HCT116 (cell line): ENCODE data around the gene SEMA3F. TPM values are rescaled to one million over a fixed set of nuclear protein-coding genes. Genes with fewer than 3 reads are reported as not detected.

Experiments
- ATAC-seq: fragments of 200-7000 bp; cut with Tn5 transposase; 2 replicates; pipeline ENCODE4 v1.9.1; 2020; ENCODE audit warnings: mild to moderate bottlenecking, moderate library complexity
- BruUV-seq: library from RNA; stranded (reverse); fragments of 400-500 nt; replicated peaks from 2 replicates; lab custom pipeline; 2021; lab: Mats Ljungman, UMichigan
- CTCF ChIA-PET: fragments of 300-600 bp; sonication (Branson Sonifier 250); formaldehyde crosslinking; loops from one replicate; lab custom pipeline; 2021; ENCODE audit warnings: antibody characterized with exemption; lab: Charles Lee
- POLR2A ChIA-PET: fragments of 300-600, 350-600 bp; sonication (Branson Sonifier 250); formaldehyde crosslinking; loops from one replicate; lab custom pipeline; 2021; ENCODE audit warnings: antibody characterized with exemption; lab: Charles Lee
- RAD21 ChIA-PET, 2 experiments: fragments of 300-600 bp; sonication (Branson Sonifier 250); formaldehyde crosslinking; loops; one replicate each; lab custom pipeline; 2023; ENCODE audit warnings: low total read pairs in 2 of 2; ENCODE audit not compliant: uncharacterized antibody in 2 of 2, unreplicated experiment in 2 of 2, low non-redundant PET in 1 of 2; lab: Charles Lee
- DNase-seq: peaks from one replicate; pipeline ENCODE4 v3.0.0-alpha.2; 2010; ENCODE audit warnings: low read depth, low spot score
- H2AFZ ChIP-seq: fragments of 200-600 bp; shearing (Covaris generic), sonication (generic); 2 replicates; pipeline ENCODE4 v1.6.1; 2017; ENCODE audit warnings: low read depth, mixed run types, mixed read lengths, antibody characterized with exemption, low read length; ENCODE audit not compliant: poor library complexity, severe bottlenecking
- H3K27ac ChIP-seq: 2 replicates; pipeline ENCODE4 v1.5.1; 2012; ENCODE audit warnings: low read depth, low read length
- H3K27me3 ChIP-seq: fragments of 200-600 bp; sonication (generic); 2 replicates; pipeline ENCODE4 v1.6.1; 2016; ENCODE audit warnings: mixed run types, low read length, mixed read lengths; ENCODE audit not compliant: insufficient read depth
- H3K36me3 ChIP-seq, 2 experiments: fragments of 200-500 bp in 1 of 2; fragments of 200-600 bp in 1 of 2; sonication (Bioruptor generic) in 1 of 2; sonication (generic) in 1 of 2; 2 replicates each; pipeline versions ENCODE4 v1.5.1 to v1.6.1; 2014 to 2016; ENCODE audit warnings: low read length in 2 of 2, inconsistent platforms in 1 of 2, mixed read lengths in 1 of 2, mixed run types in 1 of 2; ENCODE audit not compliant: insufficient read depth in 2 of 2, control insufficient read depth in 1 of 2
- H3K4me1 ChIP-seq, 2 experiments: fragments of 200-600 bp in 1 of 2; sonication (generic) in 1 of 2; 2 replicates each; pipeline versions ENCODE4 v1.5.1 to v1.6.1; 2012 to 2017; ENCODE audit warnings: low read length in 2 of 2, inconsistent platforms in 1 of 2, mild to moderate bottlenecking in 1 of 2, mixed read lengths in 1 of 2, mixed run types in 1 of 2, moderate library complexity in 1 of 2; ENCODE audit not compliant: insufficient read depth in 2 of 2, control insufficient read depth in 1 of 2
- H3K4me2 ChIP-seq: fragments of 200-600 bp; sonication (generic); 2 replicates; pipeline ENCODE4 v1.6.1; 2017; ENCODE audit warnings: mixed run types, low read length, mixed read lengths
- H3K4me3 ChIP-seq, 2 experiments: fragments of 200-600 bp in 1 of 2; sonication (generic) in 1 of 2; replicated peaks in 1 of 2; 2 replicates each; pipeline ENCODE4 v1.5.1; 2011 to 2016; ENCODE audit warnings: low read length in 2 of 2, control low read depth in 1 of 2, low read depth in 1 of 2, mild to moderate bottlenecking in 1 of 2, mixed read lengths in 1 of 2, mixed run types in 1 of 2
- H3K79me2 ChIP-seq: fragments of 200-600 bp; sonication (generic); 2 replicates; pipeline ENCODE4 v1.6.1; 2017; ENCODE audit warnings: mild to moderate bottlenecking, mixed run types, low read length, moderate library complexity, mixed read lengths; ENCODE audit not compliant: insufficient read depth
- H3K9ac ChIP-seq: fragments of 200-600 bp; sonication (generic); 2 replicates; pipeline ENCODE4 v1.6.1; 2016; ENCODE audit warnings: low read length, mixed read lengths
- H3K9me2 ChIP-seq: fragments of 200-600 bp; sonication (generic), shearing (Covaris generic); 2 replicates; pipeline ENCODE4 v1.6.1; 2017; ENCODE audit warnings: mixed run types, mild to moderate bottlenecking, moderate library complexity; ENCODE audit not compliant: insufficient read depth
- H3K9me3 ChIP-seq, 2 experiments: fragments of 200-500 bp in 1 of 2; fragments of 200-600 bp in 1 of 2; sonication (Bioruptor generic) in 1 of 2; sonication (generic) in 1 of 2; 2 replicates each; pipeline ENCODE4 v1.6.1; 2014 to 2017; ENCODE audit warnings: low read length in 2 of 2, mixed read lengths in 2 of 2, inconsistent platforms in 1 of 2, low read depth in 1 of 2, mild to moderate bottlenecking in 1 of 2, mixed run types in 1 of 2, moderate library complexity in 1 of 2; ENCODE audit not compliant: control insufficient read depth in 1 of 2, insufficient read depth in 1 of 2
- H4K20me1 ChIP-seq: fragments of 200-600 bp; sonication (generic), shearing (Covaris generic); 2 replicates; pipeline ENCODE4 v1.6.1; 2017; ENCODE audit warnings: mixed run types, mild to moderate bottlenecking, moderate library complexity; ENCODE audit not compliant: insufficient read depth
- CBX3 ChIP-seq: IDR thresholded peaks from 2 replicates; pipeline ENCODE4 v1.6.1; 2012; ENCODE audit warnings: low read depth
- EGR1 ChIP-seq: IDR thresholded peaks from 2 replicates; pipeline ENCODE4 v1.6.1; 2012; ENCODE audit warnings: low read depth
- ELF1 ChIP-seq: IDR thresholded peaks from 2 replicates; pipeline ENCODE4 v1.6.1; 2012; ENCODE audit warnings: low read depth, borderline replicate concordance
- EZH2 ChIP-seq: fragments of 200-600 bp; sonication (generic); IDR thresholded peaks from 2 replicates; pipeline ENCODE4 v1.6.1; 2017; ENCODE audit warnings: antibody characterized with exemption, mixed run types
- EZH2phosphoT487 ChIP-seq: fragments of 200-600 bp; IDR thresholded peaks from 2 replicates; pipeline ENCODE4 v1.6.1; 2018; ENCODE audit warnings: antibody characterized with exemption, borderline replicate concordance
- FOSL1 ChIP-seq: IDR thresholded peaks from 2 replicates; pipeline ENCODE4 v1.6.1; 2012; ENCODE audit warnings: low read depth
- JUND ChIP-seq: IDR thresholded peaks from 2 replicates; pipeline ENCODE4 v1.6.1; 2012
- POLR2A ChIP-seq: IDR thresholded peaks from 2 replicates; pipeline ENCODE4 v1.7.0; 2011; ENCODE audit warnings: borderline replicate concordance; ENCODE audit not compliant: insufficient read depth, insufficient read length; ENCODE audit errors: extremely low read depth
- POLR2AphosphoS5 ChIP-seq: IDR thresholded peaks from 2 replicates; pipeline ENCODE4 v1.6.1; 2011; ENCODE audit warnings: mild to moderate bottlenecking, low read depth, low read length, moderate library complexity
- RAD21 ChIP-seq: IDR thresholded peaks from 2 replicates; pipeline ENCODE4 v1.6.1; 2012; ENCODE audit warnings: low read depth, mild to moderate bottlenecking
- SIN3A ChIP-seq: IDR thresholded peaks from 2 replicates; pipeline ENCODE4 v1.6.1; 2012; ENCODE audit warnings: low read depth
- SP1 ChIP-seq: IDR thresholded peaks from 2 replicates; pipeline ENCODE4 v1.6.1; 2012; ENCODE audit warnings: low read depth
- SRF ChIP-seq: IDR thresholded peaks from 2 replicates; pipeline ENCODE4 v1.6.1; 2012; ENCODE audit warnings: low read depth
- TCF7L2 ChIP-seq: IDR thresholded peaks from 2 replicates; pipeline ENCODE4 v1.7.0; 2011; ENCODE audit warnings: borderline replicate concordance, inconsistent platforms; ENCODE audit not compliant: insufficient read depth, insufficient read length; ENCODE audit errors: extremely low read depth
- YY1 ChIP-seq: IDR thresholded peaks from 2 replicates; pipeline ENCODE4 v1.6.1; 2011; ENCODE audit warnings: low read length, low read depth, moderate library complexity, mild to moderate bottlenecking; ENCODE audit not compliant: insufficient replicate concordance; ENCODE audit errors: extremely low read depth
- ZFX ChIP-seq: fragments of 450-650 bp; IDR thresholded peaks from 2 replicates; pipeline ENCODE4 v1.6.1; 2017
- ZNF274 ChIP-seq: fragments of 200-500 bp; sonication (Bioruptor generic); IDR thresholded peaks from 2 replicates; pipeline ENCODE4 v1.6.1; 2014; ENCODE audit warnings: mild to moderate bottlenecking, low read depth, low read length, inconsistent platforms
- intact Hi-C: fragments of 100-400 bp; cut with micrococcal nuclease; formaldehyde crosslinking; loops from 2 replicates; pipeline ENCODE4 v1.10.0; 2022
- total RNA-seq: library from RNA; stranded (reverse); gene quantifications from one replicate; pipeline ENCODE4 v1.2.1, GENCODE V29; 2021; ENCODE audit not compliant: unreplicated experiment
- TF ChIP-seq, protein P1 (sequence below): IDR thresholded peaks from 2 replicates; pipeline ENCODE4 v1.6.1; 2012; ENCODE audit warnings: low read depth
- TF ChIP-seq, protein P2 (sequence below), 3 experiments: fragments of 200-600 bp in 1 of 3; sonication (generic) in 1 of 3; IDR thresholded peaks in 2 of 3; conservative IDR thresholded peaks in 1 of 3; 2 replicates each; pipeline ENCODE4 v1.5.1; 2012 to 2017; ENCODE audit warnings: low read depth in 2 of 3, low read length in 2 of 3, antibody characterized with exemption in 1 of 3, borderline replicate concordance in 1 of 3, control low read depth in 1 of 3, mild to moderate bottlenecking in 1 of 3, mixed read lengths in 1 of 3, mixed run types in 1 of 3, moderate library complexity in 1 of 3; ENCODE audit not compliant: insufficient read depth in 1 of 3
- TF ChIP-seq, protein P3 (sequence below): IDR thresholded peaks from 2 replicates; pipeline ENCODE4 v1.6.1; 2012

Gene SEMA3F
- total RNA-seq, 1 experiment from 2014 or later: 15.7 TPM

DNA sequence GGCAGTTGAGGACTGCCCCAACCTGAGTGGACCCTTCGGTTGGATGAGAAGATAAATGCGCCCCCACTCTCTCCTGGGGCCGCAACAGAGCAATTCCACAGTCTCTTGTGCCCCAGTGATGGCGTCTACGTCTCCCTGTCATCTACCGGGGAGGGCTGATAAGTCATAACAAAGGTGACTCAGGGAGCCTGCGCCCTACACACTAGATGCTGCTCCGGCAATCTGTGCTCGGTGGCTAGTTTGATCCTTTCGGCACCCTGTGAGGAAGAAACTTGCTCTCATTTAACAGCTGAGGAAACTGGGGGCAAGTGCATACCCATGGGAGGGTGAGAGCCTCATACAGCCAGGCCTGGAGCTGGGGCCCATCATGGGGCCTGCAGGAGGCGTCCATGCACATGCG lies 14.1 kb upstream of the SEMA3F start:
- ChIA-PET CTCF (no interaction called here), RAD21 (no interaction called here)
- no peaks in the 10 kb centered on the region for H3K27me3 ChIP-seq

More for the DNA sequence above, 14.1 kb upstream of the SEMA3F start:
- no peaks in the 10 kb centered on the region for H4K20me1 ChIP-seq
- ATAC-seq: no peak
- no peaks in the 10 kb centered on the region for H3K9me3 ChIP-seq
- no peak overlapping the region for H3K4me3 ChIP-seq
- no peaks in the 10 kb centered on the region for H3K36me3 ChIP-seq
- no peak overlapping the region for H3K9ac ChIP-seq
- no peak overlapping the region for H2AFZ ChIP-seq
- H3K9me2 ChIP-seq: no peaks in the 10 kb centered on the region
- H3K4me1 ChIP-seq: no peaks in the 10 kb centered on the region
- TF ChIP-seq, protein P1, sequence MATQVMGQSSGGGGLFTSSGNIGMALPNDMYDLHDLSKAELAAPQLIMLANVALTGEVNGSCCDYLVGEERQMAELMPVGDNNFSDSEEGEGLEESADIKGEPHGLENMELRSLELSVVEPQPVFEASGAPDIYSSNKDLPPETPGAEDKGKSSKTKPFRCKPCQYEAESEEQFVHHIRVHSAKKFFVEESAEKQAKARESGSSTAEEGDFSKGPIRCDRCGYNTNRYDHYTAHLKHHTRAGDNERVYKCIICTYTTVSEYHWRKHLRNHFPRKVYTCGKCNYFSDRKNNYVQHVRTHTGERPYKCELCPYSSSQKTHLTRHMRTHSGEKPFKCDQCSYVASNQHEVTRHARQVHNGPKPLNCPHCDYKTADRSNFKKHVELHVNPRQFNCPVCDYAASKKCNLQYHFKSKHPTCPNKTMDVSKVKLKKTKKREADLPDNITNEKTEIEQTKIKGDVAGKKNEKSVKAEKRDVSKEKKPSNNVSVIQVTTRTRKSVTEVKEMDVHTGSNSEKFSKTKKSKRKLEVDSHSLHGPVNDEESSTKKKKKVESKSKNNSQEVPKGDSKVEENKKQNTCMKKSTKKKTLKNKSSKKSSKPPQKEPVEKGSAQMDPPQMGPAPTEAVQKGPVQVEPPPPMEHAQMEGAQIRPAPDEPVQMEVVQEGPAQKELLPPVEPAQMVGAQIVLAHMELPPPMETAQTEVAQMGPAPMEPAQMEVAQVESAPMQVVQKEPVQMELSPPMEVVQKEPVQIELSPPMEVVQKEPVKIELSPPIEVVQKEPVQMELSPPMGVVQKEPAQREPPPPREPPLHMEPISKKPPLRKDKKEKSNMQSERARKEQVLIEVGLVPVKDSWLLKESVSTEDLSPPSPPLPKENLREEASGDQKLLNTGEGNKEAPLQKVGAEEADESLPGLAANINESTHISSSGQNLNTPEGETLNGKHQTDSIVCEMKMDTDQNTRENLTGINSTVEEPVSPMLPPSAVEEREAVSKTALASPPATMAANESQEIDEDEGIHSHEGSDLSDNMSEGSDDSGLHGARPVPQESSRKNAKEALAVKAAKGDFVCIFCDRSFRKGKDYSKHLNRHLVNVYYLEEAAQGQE: no peak
- TF ChIP-seq, protein P2, sequence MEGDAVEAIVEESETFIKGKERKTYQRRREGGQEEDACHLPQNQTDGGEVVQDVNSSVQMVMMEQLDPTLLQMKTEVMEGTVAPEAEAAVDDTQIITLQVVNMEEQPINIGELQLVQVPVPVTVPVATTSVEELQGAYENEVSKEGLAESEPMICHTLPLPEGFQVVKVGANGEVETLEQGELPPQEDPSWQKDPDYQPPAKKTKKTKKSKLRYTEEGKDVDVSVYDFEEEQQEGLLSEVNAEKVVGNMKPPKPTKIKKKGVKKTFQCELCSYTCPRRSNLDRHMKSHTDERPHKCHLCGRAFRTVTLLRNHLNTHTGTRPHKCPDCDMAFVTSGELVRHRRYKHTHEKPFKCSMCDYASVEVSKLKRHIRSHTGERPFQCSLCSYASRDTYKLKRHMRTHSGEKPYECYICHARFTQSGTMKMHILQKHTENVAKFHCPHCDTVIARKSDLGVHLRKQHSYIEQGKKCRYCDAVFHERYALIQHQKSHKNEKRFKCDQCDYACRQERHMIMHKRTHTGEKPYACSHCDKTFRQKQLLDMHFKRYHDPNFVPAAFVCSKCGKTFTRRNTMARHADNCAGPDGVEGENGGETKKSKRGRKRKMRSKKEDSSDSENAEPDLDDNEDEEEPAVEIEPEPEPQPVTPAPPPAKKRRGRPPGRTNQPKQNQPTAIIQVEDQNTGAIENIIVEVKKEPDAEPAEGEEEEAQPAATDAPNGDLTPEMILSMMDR (IDR thresholded peaks at IDR 0.05 in 2 of 3, conservative IDR thresholded peaks at IDR 0.05 in 1 of 3; ENCODE audit: borderline replicate concordance in 1 of 3, insufficient read depth in 1 of 3, low read depth in 2 of 3, low read length in 2 of 3): no peak
- TF ChIP-seq EZH2 (no peak), SRF (no peak), ELF1 (no peak), EZH2phosphoT487 (no peak), YY1 (no peak), POLR2AphosphoS5 (no peak), SP1 (no peak), EGR1 (no peak), TCF7L2 (no peak), RAD21 (no peak), JUND (no peak), ZNF274 (no peak), POLR2A (no peak), FOSL1 (no peak), CBX3 (no peak), SIN3A (no peak), ZFX (no peak)
- TF ChIP-seq, protein P3, sequence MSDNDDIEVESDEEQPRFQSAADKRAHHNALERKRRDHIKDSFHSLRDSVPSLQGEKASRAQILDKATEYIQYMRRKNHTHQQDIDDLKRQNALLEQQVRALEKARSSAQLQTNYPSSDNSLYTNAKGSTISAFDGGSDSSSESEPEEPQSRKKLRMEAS: no peak
- TF ChIP-seq, all 23 proteins: peak for 0
- Histone ChIP-seq H3K4me2 (no peak overlapping the region), H3K79me2 (no peaks in the 10 kb centered on the region), H3K27ac (no peak overlapping the region)
- no peak for DNase-seq
- intact Hi-C loops: no loop called here
- POLR2A ChIA-PET: no interaction called here
- BruUV-seq: no TSS peak
